A549 (cell line): ENCODE data around the gene COL13A1.

Experiments used
- BHLHE40 ChIP-seq: IDR thresholded peaks from 2 replicates; pipeline ENCODE4 v1.6.1; 2012; ENCODE audit warnings: low read depth, low read length, inconsistent platforms
- CTCF ChIP-seq: fragments of >200 bp; sonication (Bioruptor Twin); formaldehyde crosslinking; IDR thresholded peaks from 3 replicates; pipeline ENCODE4 v1.5.1; 2016
- FOSL2 ChIP-seq, 2 experiments: fragments of 450-650 bp in 1 of 2; fragments of >200 bp in 1 of 2; sonication (Bioruptor Twin) in 1 of 2; formaldehyde crosslinking; IDR thresholded peaks; 2 replicates each; pipeline versions ENCODE4 v1.5.0 to v1.6.1; 2016 to 2020; ENCODE audit warnings: mild to moderate bottlenecking in 1 of 2, moderate library complexity in 1 of 2
- HMGXB4 ChIP-seq: fragments of 250-450 bp; sonication (Bioruptor Pico); IDR thresholded peaks from 2 replicates; pipeline ENCODE4 v1.5.0; 2021; ENCODE audit warnings: mild to moderate bottlenecking, moderate library complexity, borderline replicate concordance
- JUN ChIP-seq, 2 experiments: fragments of >200 bp; sonication (Bioruptor Twin); formaldehyde crosslinking; IDR thresholded peaks; 2 replicates in 1 of 2; 3 replicates in 1 of 2; pipeline ENCODE4 v1.6.1; 2016 to 2017
- KDM1A ChIP-seq: fragments of 200-600 bp; sonication (generic); IDR thresholded peaks from 2 replicates; pipeline ENCODE4 v1.6.1; 2016; ENCODE audit warnings: low read depth, mild to moderate bottlenecking
- MYC ChIP-seq: IDR thresholded peaks from 2 replicates; pipeline ENCODE4 v1.6.1; 2012; ENCODE audit warnings: mild to moderate bottlenecking, inconsistent platforms, low read length, improper control_type of control experiment, borderline replicate concordance
- POLR2A ChIP-seq: IDR thresholded peaks from 2 replicates; pipeline ENCODE4 v1.6.1; 2012; ENCODE audit warnings: mild to moderate bottlenecking, low read length
- REST ChIP-seq: fragments of 200-600 bp; sonication (generic); IDR thresholded peaks from 2 replicates; pipeline ENCODE4 v1.6.1; 2016; ENCODE audit warnings: antibody characterized with exemption, mild to moderate bottlenecking, moderate library complexity
- RNF2 ChIP-seq: fragments of 200-600 bp; sonication (generic); IDR thresholded peaks from 2 replicates; pipeline ENCODE4 v1.6.1; 2016; ENCODE audit warnings: low read depth, mild to moderate bottlenecking, antibody characterized with exemption, moderate library complexity, borderline replicate concordance
- USF2 ChIP-seq: fragments of 450-650 bp; IDR thresholded peaks from 2 replicates; pipeline ENCODE4 v1.6.1; 2014; ENCODE audit warnings: antibody characterized with exemption

GRCh38 chr10:69898941-69899340 lies 97.2 kb downstream of the COL13A1 start:
- TF ChIP-seq MYC (no peak), CTCF (no peak), POLR2A (no peak), KDM1A (no peak), REST (no peak), JUN (IDR thresholded peaks at IDR 0.05) (no peak), HMGXB4 (CRISPR knock-in tag) (no peak), BHLHE40 (no peak), RNF2 (no peak), FOSL2 (IDR thresholded peaks at IDR 0.05) (no peak), FOSL2 (CRISPR knock-in tag; IDR thresholded peaks at IDR 0.05) (no peak), USF2 (no peak)
